Renal pelvis (tissue), 4 donors: ENCODE measurements around the gene UGDH. TPM values are rescaled to one million over a fixed set of nuclear protein-coding genes. Genes with fewer than 3 reads are reported as not detected.
"Not testable (repeated sequence)": the region's sequence is repeated elsewhere in the genome, so short reads cannot be mapped to it uniquely, and the experiment has no call there.

Experiments used
- DNase-seq: peaks from one replicate; pipeline ENCODE4 v3.0.0-alpha.2; 2013
- polyA plus RNA-seq, 3 donors: library from polyadenylated mRNA; unstranded; fragments of 120-200 nt; gene quantifications; one replicate each; pipeline ENCODE4 v1.2.1, GENCODE V29; 2013; ENCODE audit not compliant: insufficient read length in 3 of 3

UGDH gene
- polyA plus RNA-seq, 3 donors: 92.9 to 117 (median 109) TPM

DNA sequence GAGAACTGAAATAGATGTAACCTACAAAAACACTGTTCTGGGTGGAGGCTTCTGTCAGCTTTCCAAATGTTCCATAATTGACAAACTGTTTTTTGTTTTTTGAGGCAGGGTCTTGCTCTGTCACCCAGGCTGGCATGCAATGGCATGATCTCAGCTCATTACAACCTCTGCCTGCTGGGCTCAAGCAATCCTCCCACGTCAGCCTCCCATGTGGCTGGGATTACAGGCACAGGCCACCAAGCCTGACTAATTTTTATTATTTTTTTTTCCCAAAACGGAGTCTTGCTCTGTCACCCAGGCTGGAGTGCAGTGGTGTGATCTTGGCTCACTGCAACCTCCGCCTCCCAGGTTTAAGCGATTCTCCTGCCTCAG lies 24.6 kb downstream of the UGDH start:
- DNase-seq: not testable (repeated sequence)

DNA sequence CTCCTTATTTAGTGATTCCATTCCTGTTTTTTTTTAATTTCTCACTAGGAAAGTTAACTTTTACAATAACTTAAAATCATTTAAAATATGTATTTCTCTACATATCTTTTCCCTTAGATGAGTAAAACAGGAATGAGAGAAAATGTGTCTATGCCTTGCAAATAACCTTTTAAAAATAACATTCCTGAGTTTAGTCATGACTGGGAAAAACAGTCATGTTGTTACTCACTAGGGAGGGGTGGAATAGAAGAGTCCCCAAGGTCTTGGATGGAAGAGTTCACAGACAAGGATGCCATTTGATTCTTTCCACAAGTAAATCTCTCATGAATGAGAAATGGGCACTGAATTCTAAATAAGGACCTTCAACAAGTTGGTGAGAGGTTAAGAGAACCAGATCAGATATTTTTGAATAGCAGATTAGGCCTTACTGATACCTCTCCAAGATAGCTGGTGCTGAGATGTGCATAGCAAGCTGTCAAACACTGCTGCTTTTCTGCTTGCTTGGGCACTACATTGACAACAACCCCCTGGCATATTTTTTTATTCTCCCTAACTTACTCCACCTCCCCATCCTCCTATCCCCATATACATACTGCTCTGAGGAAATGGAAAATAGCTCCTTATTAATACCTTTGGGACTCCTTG lies 25.1 kb downstream of the UGDH start:
- DNase-seq: no peak

DNA sequence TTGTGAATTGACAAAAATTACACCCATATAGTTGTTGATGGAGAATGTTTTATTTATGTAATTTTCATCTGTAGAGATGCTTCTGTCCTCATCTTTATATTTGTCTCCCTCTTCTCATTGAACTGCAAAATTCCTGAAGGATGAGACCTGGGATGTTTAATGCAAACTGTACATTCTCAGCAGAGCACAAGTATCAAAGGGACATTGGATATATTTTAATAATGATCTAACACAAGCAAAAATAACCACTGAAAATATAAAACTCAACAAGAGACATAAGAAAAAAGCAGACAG lies 28.6 kb downstream of the UGDH start:
- no peak for DNase-seq

DNA sequence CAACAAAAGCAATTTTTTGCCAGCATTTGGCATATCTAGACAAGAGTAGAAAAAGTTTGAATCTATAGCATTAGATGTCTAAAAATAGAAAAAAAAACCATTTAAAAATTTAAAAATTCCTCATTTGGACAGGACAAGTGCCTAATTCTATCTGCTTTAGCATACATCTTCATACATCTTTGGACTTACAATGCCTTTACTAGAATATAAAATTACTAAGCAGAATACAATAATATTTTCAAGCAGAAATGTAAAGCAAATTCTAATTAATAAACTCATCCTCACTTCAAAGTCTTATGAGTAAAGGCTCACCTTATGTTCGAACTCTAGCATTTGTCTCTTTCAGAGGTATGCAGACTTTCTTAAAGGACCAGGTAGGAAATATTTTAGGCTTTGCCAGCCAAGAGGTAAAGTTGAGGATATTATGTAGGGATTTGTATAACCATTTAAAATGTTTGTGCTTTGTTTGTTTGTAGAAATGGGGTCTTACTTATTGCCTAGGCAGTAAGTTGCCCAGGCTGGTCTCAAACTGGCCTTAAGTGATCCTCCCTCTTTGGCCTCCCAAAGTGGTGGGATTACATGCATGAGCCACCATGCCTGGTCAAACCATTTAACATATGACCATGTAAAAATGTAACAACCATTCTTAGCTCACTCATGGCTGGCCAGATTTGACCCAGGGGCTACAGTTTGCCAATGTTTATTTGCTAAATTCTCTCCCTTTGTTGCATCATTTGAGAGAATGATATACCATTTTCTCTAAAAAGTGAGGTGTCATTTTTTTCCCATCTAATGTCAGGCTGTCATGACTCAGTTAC lies 29.1 kb downstream of the UGDH start:
- DNase-seq: no peak

DNA sequence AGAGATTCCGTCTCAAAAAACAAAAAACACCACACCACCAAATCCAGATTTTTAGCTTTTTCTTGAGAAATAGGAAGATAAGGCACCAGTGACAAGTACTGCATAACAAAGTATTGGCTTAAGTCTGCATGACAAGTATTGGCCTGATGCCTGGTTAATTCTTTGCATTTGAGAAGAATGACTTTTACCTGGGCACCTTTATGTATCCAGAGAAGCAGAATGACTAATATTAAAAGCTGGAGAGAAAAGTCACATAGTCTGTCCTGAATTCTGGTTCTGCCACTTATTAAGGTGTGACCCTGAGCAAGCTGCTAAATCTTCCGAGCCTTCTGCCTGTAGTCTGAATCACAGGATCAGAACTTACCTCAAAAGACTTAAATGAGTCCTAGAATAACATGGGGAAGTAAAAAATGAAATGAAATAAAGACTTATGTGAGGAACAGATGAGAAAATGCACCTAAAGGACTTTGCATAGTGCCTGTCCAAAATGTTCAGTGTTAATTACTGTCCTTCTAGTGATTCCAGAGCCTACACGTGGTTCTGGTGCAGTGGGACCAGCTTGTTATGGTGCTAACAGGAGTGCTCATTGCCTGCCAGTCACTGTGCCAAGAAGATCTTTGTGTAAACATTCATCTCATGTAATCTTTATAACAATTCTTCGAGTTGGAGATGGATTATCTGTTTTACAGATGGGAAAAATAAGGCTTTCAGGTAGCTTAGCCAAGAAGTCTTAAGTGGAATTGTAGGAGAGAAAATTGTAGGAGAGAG lies 31.6 kb downstream of the UGDH start:
- DNase-seq: no peak

DNA sequence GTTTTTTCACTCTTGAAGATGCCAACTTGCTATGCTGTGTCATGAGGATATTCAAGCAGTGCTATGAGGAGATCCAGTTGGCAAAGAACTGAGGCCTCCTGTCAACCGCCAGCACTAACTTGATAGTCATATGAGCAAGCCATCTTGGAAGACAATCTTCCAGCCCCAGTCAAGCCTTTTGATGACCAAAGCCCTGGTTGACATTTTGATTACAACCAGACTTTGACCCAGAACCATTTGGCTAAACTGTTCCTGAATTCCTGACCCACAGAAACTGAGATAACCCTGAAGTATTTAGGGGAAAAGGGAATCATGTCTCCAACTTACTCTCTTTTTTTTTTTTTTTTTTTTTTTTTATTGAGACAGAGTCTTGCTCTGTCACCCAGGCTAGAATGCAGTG lies 32.9 kb downstream of the UGDH start:
- DNase-seq: no peak

DNA sequence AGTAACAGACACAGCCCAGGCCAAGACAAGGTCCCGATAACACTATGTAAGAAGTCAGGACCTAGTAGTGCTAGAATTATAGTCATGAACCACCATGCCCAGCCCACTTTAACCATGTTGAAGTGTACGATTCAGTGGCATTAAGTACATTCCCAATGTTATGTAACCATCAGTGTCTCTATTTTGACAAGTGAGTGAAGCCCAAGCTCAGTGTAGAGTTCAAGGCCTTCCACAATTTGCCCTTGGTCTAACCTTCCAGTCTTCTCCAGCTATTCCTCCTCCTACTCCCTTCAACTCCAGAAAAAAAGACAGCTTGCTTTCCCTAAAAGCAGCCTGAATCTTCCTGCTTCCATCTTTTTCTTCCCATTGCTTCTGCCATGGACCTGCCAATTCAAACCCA lies 36.9 kb downstream of the UGDH start:
- DNase-seq: no peak

DNA sequence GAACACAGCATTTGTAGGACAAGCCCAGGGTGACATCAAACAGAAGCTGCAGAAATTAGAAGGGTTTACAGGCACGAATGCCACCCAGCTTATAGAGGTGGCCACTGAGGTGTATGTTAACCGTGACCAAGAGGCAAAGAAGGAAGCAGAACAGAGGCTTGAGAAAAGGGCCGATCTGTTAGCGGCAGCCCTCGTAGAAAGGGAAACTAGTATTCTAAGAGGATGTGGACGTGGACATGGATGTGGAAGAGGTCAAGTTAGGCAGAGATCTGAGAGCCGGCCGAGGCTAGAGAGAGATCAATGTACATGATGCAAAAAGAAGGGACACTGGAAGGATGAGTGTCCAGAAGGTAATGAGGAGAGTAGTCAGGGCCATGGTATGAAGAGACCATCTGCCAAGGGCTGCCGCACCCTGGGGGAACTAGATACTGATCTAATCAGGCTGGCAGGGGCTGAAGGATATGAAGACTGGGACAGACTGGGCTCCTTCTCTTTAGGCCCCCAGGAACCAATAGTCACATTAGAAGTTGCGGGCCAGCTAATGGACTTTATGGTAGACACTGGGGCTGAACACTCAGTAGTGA lies 40.9 kb downstream of the UGDH start:
- no peak for DNase-seq

DNA sequence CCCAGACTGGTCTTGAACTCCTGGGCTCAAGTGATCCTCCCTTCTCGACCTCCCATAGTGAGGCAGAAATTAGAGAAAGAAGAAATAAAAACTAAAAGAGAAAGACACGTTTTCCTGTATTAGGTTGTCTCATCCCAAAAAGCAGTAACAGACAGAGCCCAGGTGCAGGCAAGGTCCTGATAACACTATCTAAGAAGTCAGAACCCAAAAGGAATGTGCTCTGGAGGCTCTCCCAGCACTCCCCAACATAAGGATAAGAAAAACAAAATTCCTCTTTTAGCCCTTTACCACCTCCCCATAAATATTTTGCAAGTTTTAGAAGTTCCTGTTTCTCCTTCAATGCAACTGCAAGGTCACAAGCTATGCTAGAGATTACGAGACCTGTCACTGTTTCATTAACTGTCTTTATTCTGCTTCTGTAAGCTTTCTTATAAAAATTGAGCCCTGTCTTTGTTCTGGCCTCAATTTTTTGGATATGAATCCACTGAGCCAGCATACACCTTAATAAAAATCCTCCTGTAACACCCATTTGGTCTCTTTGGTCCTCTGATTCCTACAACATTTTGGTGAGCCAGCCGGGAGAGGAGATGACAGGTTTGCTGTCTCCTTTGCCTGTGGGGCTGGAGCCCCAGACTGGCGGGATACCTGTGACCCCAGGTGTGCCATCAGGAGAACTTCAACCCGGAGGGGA lies 42.5 kb downstream of the UGDH start:
- DNase-seq: no peak

DNA sequence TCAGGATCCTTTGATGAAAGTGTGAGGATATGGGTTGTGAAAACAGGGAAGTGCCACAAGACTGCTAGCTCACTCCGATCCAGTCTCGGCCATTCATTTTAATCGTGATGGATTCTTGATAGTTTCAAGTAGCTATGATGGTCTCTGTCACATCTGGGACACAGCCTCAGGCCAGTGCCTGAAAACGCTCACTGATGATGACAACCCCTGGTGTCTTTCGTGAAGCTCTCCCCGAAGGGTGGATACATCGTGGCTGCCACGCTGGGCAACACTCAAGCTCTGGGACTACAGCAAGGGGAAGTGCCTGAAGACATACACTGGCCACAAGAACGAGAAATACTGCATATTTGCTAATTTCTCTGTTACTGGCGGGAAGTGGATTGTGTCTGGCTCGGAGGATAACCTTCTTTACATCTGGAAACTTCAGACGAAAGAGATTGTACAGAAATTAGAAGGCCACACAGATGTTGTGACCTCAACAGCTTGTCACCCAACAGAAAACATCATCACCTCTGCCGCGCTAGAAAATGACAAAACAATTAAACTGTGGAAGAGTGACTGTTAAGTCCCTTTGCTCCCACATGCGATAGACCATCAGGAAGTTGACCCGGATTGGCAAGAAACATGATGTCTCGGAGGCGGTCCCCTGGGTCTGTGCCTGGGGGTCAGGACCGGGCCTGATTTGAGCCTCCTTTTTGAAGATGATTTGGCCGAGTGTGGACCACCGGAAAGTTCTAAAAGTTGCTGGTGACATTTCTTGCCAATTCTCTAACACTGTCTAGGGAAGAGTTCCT lies 46.1 kb downstream of the UGDH start:
- no peak for DNase-seq

DNA sequence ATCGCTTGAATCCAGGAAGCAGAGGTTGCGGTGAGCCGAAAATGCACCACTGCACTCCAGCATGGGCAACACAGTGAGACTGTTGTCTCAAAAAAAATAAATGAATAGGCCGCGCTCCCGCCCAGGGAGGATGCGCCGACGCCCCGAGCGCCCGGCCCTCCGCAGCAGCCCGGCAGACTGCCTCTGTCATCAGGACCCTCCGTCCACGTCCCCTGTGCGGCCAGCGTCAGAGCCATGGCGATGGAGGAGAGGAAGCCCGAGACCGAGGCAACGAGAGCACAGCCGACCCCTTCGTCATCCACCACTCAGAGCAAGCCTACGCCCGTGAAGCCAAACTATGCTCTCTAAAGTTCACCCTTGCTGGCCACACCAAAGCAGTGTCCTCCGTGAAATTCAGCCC lies 47.0 kb downstream of the UGDH start:
- no peak for DNase-seq

DNA sequence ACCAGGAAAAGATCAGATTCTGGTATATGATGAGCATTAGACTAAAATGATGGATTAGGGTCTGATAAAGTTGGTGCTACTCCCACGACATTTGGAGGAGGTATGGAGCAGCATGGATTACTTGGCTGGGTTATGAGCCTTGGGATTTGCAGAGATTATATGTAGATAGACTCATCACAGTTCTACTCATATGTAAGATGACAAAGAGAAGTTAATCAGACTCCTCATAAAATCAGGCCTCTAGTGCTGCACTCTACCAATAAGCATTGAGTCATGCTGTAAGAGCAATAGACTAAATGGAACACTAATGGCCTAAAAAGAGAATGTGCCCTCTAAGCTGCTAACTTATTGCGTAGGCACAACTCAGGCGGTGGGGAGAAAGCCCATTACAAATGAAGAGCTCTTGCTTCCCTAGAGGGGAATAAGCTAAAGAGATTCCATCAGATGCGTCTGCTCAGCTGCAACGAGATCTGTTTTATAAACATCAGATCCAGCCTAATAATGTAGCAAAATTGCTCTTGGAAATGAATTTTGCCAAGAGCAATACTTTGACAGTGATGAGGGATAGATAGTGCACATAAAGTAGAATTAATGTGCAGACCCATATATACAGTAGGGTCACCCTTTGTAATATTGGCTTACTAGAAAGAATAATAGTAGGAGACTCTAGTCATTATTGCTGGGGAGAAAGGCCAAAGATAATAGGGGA lies 50.9 kb downstream of the UGDH start:
- no peak for DNase-seq

DNA sequence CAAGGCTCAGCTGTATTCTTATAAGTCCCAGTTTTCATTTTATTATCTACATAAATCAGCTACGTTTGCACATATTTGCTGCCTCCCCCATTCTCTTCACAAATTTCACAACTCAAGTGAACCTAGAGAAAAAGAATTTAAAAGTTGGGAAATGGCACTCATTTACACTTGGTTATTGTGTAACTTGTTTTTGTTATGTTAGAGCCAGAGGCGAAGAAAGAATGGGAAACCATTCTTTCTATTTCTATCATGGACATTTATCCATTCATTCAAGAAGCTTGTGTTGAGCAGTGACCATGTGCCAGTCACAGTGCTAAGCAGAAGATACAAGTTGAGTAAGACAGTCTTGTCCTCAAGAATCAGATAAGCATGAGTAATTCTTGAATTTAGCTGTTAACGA lies 54.8 kb downstream of the UGDH start:
- no peak for DNase-seq

DNA sequence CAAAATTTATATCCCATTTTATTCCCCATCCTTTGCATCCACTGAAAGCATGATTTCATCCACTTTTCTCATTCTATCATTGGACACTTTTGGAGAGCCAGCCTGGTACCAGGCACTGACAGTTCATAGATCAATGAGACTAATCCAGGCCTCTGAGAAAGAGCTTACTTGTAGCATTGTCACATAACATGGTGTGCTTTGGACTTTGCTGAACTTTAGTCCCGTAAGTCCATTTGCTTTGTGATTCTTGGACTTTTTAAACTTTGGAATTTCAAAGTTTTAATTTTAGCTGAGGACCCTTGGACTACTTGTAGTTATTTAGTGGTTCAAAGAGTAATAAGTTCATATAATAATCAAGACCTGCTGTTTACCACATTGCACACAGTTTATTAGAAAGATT lies 56.8 kb downstream of the UGDH start:
- DNase-seq: no peak

DNA sequence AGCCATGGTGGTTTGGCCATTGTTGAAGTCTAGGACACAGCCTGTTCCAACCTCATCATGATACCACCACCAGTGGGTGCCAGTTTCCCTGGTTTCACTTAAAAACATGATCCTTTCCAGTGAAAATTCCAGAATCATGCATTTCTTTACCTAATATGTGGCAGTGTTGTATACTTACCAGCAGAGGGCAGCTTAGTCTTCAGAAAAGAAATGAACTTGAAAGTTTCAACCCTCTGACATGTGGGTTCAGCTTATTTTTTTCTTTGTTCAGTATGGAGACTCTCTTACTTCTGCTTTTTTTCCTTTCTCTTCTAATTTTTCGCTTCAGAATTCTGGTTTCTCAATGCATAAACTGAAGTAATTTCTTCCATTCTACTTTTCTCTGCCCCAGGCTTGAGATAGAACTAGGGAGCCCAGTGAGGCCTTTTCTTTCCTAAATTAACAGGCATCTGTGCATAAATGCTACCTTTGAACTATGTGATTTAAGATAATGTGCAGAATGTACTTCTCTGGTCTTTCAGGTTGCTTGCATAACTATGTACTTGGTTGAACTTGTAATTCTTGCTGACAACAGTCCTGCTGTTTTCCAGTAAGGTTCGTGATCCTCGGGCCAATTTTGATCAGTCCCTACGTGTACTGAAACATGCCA lies 57.7 kb downstream of the UGDH start:
- peak; percentile 82 for DNase-seq

DNA sequence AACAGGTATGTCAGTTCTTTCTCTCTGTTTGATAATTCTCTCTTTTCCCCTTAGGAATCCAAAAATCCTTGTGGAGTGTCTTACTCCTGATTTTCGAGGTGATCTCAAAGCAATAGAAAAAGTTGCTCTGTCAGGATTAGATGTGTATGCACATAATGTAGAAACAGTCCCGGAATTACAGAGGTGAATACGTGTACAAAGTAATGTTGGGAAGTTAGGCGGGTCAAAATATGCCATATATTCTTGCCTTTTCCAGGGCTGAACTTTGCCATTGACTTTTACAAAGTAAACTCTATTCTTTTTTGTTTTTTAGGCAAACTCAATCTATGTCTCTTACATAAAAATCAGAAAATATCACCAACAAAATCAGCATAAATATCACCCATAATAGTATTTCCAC lies 59.8 kb downstream of the UGDH start:
- no peak for DNase-seq

DNA sequence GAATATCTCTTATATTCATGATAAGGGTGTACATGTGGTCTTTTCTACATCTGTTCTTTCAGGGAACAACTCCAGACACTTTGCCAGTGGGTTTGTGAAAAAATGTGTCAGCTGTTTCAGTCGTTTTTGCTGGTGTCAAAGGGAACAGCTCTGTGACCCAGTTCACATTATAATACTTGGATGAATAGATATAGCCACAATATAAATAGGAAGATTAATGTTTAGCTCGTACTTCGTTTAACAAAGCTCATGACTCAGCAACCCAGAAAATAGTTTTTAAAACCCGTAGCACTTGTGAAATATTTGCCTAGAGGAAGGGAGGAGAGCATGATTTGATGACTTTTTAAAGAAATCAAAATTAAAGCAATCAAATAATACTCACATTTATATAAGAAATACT lies 60.5 kb downstream of the UGDH start:
- DNase-seq: no peak

DNA sequence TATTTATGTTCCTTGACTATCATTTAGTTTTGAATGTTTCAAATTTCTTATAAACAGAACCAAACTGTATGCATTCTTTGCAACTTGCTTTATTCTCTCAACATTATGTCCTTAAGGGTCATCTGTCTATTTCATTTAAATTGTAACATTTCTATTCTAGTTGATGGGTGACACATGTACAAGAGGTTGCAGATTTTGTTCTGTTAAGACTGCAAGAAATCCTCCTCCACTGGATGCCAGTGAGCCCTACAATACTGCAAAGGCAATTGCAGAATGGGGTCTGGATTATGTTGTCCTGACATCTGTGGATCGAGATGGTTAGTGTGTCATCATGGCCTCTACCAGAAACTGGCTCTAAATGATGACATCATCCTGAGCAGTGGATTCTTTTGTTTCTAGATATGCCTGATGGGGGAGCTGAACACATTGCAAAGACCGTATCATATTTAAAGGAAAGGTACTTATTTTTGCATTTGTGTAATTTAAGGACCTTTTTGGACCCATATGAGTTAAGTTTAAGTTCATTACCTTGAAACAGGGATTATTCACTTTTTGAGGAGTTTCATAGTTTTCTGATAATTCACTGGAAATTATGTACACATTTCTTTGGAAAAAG lies 62.2 kb downstream of the UGDH start:
- no peak for DNase-seq

DNA sequence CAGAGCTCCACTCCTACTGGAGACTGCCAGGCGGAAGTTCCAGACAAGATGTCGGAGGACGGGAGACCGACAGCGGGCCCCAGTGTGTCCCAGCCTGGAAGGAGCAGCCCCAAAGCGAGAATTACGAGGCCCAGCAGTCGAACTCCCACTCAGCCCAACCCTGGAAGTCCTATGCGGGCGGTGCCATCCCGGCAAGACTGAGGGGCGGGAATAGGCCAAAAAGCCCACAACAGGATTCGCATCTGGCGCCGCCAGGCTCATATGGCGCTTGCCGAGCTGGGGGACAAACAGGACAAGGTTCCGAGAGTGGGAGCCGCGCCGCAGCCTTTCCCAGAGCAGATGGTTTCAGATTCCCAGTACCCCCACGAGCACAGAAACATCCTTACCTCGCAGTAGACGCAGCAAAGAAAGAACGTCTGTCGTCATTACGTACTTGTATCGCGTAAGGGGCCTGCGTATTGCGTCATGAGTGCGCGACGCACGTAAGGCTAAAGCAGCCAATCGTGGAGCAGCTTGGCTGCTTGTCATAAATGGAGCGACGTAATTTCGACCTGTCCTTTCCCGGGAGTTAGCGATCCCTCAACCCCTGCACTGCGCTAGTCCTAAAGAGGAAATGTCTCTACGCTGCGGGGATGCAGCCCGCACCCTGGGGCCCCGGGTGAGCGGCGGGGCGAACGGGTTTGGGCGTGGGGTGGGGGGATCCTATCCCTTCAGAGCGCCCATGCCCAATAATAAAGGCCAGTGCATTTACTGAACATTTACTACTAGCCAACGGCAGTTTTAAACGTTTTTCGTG lies 68.5 kb downstream of the UGDH start, which contains the start of the genes LIAS and RPL9:
Gene LIAS, plus strand, starts transcription at position 552 of the 796 bp plus-strand sequence. Its CDS starts 62 bp downstream, at position 614.
Gene RPL9, minus strand, starts transcription at position 418 of the 796 bp plus-strand sequence. CDS start 483 bp downstream, outside the sequence.
- peak; percentile 98 for DNase-seq
